Loucy (cell line): ENCODE results near the gene CYP1A1.
"Not testable (repeated sequence)": the region's sequence is repeated elsewhere in the genome, so short reads cannot be mapped to it uniquely, and the experiment has no call there.

Source experiments
- EZH2phosphoT487 ChIP-seq: fragments of 200-600 bp; IDR thresholded peaks from 2 replicates; pipeline ENCODE4 v1.6.1; 2018; ENCODE audit warnings: antibody characterized with exemption, mild to moderate bottlenecking, moderate library complexity, borderline replicate concordance
- TF ChIP-seq, protein P1 (sequence below): fragments of 200-600 bp; sonication (generic); conservative IDR thresholded peaks from 2 replicates; pipeline ENCODE4 v1.5.1; 2014; ENCODE audit warnings: mild to moderate bottlenecking, antibody characterized with exemption, low read length

DNA sequence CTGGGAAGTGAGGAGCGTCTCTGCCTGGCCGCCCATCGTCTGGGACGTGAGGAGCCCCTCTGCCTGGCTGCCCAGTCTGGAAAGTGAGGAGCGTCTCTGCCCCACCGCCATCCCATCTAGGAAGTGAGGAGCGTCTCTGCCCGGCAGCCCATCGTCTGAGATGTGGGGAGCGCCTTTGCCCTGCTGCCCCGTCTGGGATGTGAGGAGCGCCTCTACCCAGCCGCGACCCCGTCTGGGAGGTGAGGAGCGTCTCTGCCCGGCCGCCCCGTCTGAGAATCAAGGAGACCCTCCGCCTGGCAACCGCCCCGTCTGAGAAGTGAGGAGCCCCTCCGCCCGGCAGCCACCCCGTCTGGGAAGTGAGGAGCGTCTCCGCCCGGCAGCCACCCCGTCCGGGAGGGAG is 3.4 kb upstream of the CYP1A1 start:
- TF ChIP-seq, protein P1, sequence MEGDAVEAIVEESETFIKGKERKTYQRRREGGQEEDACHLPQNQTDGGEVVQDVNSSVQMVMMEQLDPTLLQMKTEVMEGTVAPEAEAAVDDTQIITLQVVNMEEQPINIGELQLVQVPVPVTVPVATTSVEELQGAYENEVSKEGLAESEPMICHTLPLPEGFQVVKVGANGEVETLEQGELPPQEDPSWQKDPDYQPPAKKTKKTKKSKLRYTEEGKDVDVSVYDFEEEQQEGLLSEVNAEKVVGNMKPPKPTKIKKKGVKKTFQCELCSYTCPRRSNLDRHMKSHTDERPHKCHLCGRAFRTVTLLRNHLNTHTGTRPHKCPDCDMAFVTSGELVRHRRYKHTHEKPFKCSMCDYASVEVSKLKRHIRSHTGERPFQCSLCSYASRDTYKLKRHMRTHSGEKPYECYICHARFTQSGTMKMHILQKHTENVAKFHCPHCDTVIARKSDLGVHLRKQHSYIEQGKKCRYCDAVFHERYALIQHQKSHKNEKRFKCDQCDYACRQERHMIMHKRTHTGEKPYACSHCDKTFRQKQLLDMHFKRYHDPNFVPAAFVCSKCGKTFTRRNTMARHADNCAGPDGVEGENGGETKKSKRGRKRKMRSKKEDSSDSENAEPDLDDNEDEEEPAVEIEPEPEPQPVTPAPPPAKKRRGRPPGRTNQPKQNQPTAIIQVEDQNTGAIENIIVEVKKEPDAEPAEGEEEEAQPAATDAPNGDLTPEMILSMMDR: not testable (repeated sequence)
- not testable (repeated sequence) for TF ChIP-seq EZH2phosphoT487
